HG03565 (cell line): ENCODE data around the gene TNMD.

Source experiments
- ATAC-seq: cut with Tn5 transposase; IDR thresholded peaks from one replicate; pipeline ENCODE4 v1.9.1; 2021; ENCODE audit warnings: mild to moderate bottlenecking, moderate library complexity; ENCODE audit not compliant: unreplicated experiment

Gene TNMD

DNA sequence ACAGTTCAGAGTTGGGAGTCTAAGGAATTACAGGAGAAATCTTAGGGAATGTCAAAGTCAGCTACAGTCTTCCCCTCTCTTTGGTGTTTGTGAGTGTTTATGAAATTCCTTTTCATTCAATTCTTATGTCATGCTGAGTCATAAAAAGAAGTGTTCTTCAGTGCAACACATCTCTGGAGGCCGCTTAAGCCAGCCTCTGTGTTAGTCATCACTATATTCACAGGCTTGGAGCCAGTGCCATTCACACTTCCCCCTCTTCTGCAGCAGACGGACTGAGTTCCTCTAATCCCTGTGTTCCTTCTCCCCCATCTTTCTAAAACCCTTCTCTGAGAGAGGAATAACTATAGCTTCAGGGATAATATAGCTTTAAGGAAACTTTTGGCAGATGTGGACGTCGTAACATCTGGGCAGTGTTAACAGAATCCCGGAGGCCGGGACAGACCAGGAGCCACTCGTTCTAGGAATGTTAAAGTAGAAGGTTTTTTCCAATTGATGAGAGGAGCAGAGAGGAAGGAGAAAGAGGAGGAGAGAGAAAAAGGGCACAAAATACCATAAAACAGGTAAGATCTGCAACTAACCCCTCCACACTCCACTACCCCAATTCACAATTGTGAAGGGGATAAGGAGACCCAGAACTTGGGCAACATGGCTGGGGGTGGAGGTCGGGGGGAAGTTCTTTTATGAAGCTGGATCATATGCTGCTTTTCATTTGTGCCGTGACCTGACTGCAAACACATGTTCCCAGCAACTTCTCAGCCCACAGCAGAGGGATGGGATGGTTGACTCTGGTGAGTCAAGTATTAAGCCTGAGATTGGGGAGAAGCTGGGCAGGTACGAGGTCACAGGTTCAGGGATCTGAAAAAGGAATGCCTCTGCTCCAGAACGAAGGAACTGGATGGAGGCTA is 59.5 kb downstream of the TNMD start, which contains the start of gene SRPX2:
SRPX2 (plus strand) TSS at position 244 of the 905 bp plus-strand sequence. CDS start 2,124 bp downstream, outside the sequence.
- ATAC-seq = no peak

DNA sequence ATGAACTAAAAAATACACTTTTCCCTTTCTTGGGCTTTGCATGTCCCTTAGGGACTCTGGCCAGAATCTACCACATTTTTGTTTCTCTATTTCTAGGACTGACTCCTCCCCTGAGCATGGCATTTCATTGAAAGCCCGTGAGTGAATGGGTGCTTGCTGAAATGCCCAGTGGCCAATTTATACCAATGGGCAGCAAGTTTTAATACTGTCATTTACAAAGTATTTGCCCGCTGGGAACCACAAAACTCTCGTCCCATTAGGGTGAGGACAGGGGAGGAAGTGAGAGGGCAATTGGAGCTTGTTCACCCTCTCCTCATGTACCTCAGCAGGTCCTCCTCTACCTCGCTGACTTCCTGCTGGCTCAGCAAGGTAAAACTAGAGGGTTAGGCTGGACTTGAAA is 60.4 kb downstream of the TNMD start:
- no peak for ATAC-seq

DNA sequence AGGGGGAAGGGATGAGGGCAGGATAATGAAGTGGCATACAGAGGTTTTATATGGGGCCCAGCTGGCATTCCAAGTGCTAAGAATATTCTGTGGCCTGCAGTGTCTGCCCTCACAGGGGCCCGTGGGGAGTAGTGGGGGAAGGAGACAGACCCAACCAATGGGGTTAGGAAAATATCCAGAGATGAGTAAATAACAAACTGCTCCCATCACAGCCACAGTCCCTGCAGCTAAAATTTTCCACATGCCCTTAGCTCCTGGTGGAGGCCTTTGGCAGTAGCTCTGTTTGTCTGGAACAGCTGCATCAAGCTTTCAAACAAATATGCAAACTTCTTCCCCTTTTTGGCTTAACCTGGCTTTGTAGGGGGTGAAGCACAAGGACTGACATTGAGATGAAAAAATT is 62.4 kb downstream of the TNMD start:
- no peak for ATAC-seq

DNA sequence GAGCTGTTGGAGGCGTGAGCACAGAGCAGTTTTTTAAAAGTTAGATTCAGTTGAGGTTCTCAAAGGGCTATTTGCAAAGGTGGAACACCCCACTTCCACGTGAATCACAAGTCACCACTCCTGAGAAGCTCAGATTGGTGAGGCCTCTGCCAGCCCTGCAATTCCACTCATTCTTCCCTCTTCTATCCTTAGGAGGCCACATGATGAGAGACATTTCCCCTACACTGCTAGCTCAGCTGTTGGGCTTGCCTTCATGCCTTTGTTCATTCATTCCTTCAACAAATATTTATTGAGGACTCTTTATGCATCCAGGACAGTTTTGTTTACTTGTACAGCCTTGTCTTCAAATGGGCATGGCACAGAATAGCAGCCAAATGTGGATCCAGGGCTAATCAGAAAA is 63.0 kb downstream of the TNMD start:
- no peak for ATAC-seq

DNA sequence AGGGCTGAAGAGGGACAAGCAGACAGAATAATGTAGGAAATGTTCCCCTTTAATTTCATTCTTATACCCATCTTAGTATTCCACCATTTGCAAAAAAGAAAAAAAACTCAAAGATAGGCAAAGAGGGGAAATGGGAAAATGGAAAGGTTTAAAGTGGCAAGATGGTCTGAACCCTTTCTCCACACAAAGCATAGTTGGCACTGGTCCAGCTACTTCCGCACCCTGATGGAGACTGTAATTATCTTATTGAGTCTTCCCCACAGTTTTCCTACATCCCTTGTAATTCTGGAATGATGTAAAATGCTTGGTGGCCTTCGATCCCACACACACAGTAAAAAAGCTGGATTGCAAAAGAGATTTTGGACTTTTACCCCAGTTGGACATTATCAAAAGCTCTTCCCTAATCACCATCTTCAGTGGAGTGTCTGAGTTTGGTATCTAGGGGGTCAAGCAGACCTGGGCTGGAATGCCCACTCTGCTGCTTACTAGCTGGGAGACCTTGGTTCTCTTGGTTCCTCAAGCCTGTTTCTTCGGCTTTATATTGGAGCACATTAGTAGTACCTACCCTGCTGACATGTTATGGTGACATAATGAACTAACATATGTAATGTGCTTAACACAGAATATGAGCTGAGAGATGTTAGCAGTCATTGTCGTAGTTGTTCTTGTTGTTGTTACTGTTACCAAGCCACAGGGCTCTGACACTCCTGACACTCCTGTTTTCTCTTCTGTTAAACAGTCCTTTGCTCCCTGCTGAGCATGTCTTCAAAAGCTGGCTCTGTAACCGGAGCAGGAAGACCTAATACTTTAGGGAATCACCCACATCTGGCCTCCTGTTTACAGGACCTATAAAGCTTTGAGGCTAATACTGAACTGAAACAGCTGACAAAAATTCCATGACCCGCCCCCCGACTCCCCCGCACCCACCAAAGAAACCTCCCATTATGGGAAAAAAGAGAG is 64.0 kb downstream of the TNMD start:
- no peak for ATAC-seq
